ENCODE measurements around the gene SNED1.
"Not testable (repeated sequence)": the region's sequence is repeated elsewhere in the genome, so short reads cannot be mapped to it uniquely, and the experiment has no call there.

Gene SNED1

GRCh38 chr2:240972636-240973521 is 25.5 kb upstream of the SNED1 start:
- no peak for DNase-seq

- DNase-seq, result no peak
Measured at GRCh38 chr2:240974771-240975572, 23.4 kb upstream of the SNED1 start.

- not testable (repeated sequence) for DNase-seq
Measured at GRCh38 chr2:240975903-240976302, 22.5 kb upstream of the SNED1 start.

GRCh38 chr2:240981280-240981679 is 17.1 kb upstream of the SNED1 start:
- no peak for DNase-seq

GRCh38 chr2:240981871-240982800 is 16.3 kb upstream of the SNED1 start:
- DNase-seq, result no peak

GRCh38 chr2:240982821-240983281 is 15.6 kb upstream of the SNED1 start:
- no peak for DNase-seq

- no peak for DNase-seq
Measured at GRCh38 chr2:240983361-240983995, 14.9 kb upstream of the SNED1 start.

GRCh38 chr2:240983996-240984498 is 14.4 kb upstream of the SNED1 start:
- DNase-seq, result no peak

- DNase-seq, result no peak
Measured at GRCh38 chr2:240985881-240986786, 12.3 kb upstream of the SNED1 start.

- no peak for DNase-seq
Measured at GRCh38 chr2:240986787-240987411, 11.5 kb upstream of the SNED1 start.

- DNase-seq, result no peak
Measured at GRCh38 chr2:240987588-240987987, 10.8 kb upstream of the SNED1 start.

GRCh38 chr2:240988146-240988545 is 10.3 kb upstream of the SNED1 start:
- no peak for DNase-seq

GRCh38 chr2:240988571-240989271 is 9.7 kb upstream of the SNED1 start:
- DNase-seq, result no peak

GRCh38 chr2:240989451-240990265 is 8.8 kb upstream of the SNED1 start:
- DNase-seq, result no peak

- no peak for DNase-seq
Measured at GRCh38 chr2:240990266-240990529, 8.2 kb upstream of the SNED1 start.

GRCh38 chr2:240990726-240991377 is 7.6 kb upstream of the SNED1 start:
- DNase-seq, result no peak

GRCh38 chr2:240991378-240992263 is 6.8 kb upstream of the SNED1 start:
- DNase-seq, result no peak

All from activated CD4-positive, CD25-positive, alpha-beta regulatory T cell (primary cell).